Activated CD8-positive, alpha-beta T cell treated with anti-CD3 and anti-CD28 coated beads, Interleukin-2, amount 10 ng/mL, durations not matched to agents 7 days and 5 days (primary cell): ENCODE data around the gene CRADD. TPM values are rescaled to one million over a fixed set of nuclear protein-coding genes. Genes with fewer than 3 reads are reported as not detected.
"Not testable (repeated sequence)": the region's sequence is repeated elsewhere in the genome, so short reads cannot be mapped to it uniquely, and the experiment has no call there.

Source experiments
- ATAC-seq: fragments of 150-1000 bp; cut with Tn5 transposase; one replicate; pipeline ENCODE4 v1.10.0; 2021; ENCODE audit warnings: moderate library complexity
- CTCF ChIA-PET: fragments of 350-600 bp; sonication (Branson Sonifier 250); formaldehyde crosslinking; loops from one replicate; lab custom pipeline; 2021; ENCODE audit warnings: antibody characterized with exemption; lab: Charles Lee
- POLR2A ChIA-PET: fragments of 350-600 bp; sonication (Branson Sonifier 250); formaldehyde crosslinking; loops from one replicate; lab custom pipeline; 2021; ENCODE audit warnings: antibody characterized with exemption; lab: Charles Lee
- DNase-seq: peaks from one replicate; pipeline ENCODE4 v3.0.0-alpha.2; 2020
- H3K27ac Mint-ChIP-seq: one replicate; pipeline ENCODE4 v1.8.0; 2021; ENCODE audit warnings: mild to moderate bottlenecking, mixed read lengths
- H3K27me3 Mint-ChIP-seq: one replicate; pipeline ENCODE4 v1.8.0; 2021; ENCODE audit warnings: low read depth, mixed read lengths
- H3K36me3 Mint-ChIP-seq: one replicate; pipeline ENCODE4 v1.8.0; 2021; ENCODE audit warnings: low read depth, mixed read lengths
- H3K4me1 Mint-ChIP-seq: one replicate; pipeline ENCODE4 v1.8.0; 2021; ENCODE audit warnings: low read depth, mixed read lengths
- H3K4me3 Mint-ChIP-seq: one replicate; pipeline ENCODE4 v1.8.0; 2021; ENCODE audit warnings: mild to moderate bottlenecking, mixed read lengths
- H3K9me3 Mint-ChIP-seq: one replicate; pipeline ENCODE4 v1.8.0; 2022; ENCODE audit warnings: mixed read lengths; ENCODE audit not compliant: insufficient read depth
- total RNA-seq, 2 experiments: library from RNA; stranded (reverse); gene quantifications; one replicate each; pipeline ENCODE4 v1.2.3, GENCODE V29; 2021

CRADD gene
- total RNA-seq, 2 experiments from 2014 or later: 10.8 to 14.6 TPM

- peaks cover 3% of the 10 kb centered on the region for H3K27me3 Mint-ChIP-seq
- DNase-seq (no peak), ATAC-seq (no peak)
- H3K4me1 Mint-ChIP-seq: peaks cover 10% of the 10 kb centered on the region
- no peak overlapping the region for H3K27ac Mint-ChIP-seq
- no peak overlapping the region for H3K4me3 Mint-ChIP-seq
- peaks cover 12% of the 10 kb centered on the region for H3K9me3 Mint-ChIP-seq
- CTCF ChIA-PET: no interaction called here
- H3K36me3 Mint-ChIP-seq: peaks cover 8% of the 10 kb centered on the region
- POLR2A ChIA-PET: no interaction called here
These were observed 244.3 kb downstream of the CRADD start for GRCh38 chr12:93921521-93921920.

DNA sequence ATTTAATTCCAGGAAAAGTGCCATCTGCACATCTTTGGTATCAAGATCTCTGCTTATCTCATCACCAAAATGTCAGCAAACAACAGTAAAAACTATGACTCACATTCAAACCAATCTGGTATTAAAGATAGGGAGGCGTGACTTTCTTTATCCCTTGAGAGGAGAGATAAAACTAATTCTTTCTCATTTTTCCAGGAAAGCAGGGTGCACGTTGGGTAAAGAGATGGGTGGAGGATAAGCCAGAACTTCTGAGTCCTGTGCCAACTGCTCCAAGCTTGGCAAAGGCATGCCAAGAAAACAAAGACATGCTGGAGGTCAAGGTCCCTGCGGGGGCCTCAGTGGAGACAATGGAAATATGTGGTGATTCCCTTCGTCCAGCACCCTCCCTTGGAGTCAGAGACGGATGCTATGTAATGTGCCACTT is 245.4 kb downstream of the CRADD start:
- Mint-ChIP-seq H3K27me3 (peaks cover 3% of the 10 kb centered on the region), H3K9me3 (peaks cover 14% of the 10 kb centered on the region), H3K4me1 (peaks cover 10% of the 10 kb centered on the region), H3K27ac (no peak overlapping the region), H3K36me3 (peaks cover 8% of the 10 kb centered on the region), H3K4me3 (no peak overlapping the region)
- CTCF ChIA-PET: interaction anchor here (1.2 kb wide), 1 partner anchor 178 kb away, joined by 3 read pairs; no protein-coding TSS in a partner anchor
- POLR2A ChIA-PET: no interaction called here
- DNase-seq (no peak), ATAC-seq (no peak)

GRCh38 chr12:93924367-93924766 is 247.2 kb downstream of the CRADD start:
- Mint-ChIP-seq H3K27me3 (peaks cover 3% of the 10 kb centered on the region), H3K27ac (no peak overlapping the region), H3K4me3 (no peak overlapping the region), H3K9me3 (peaks cover 14% of the 10 kb centered on the region), H3K36me3 (peaks cover 8% of the 10 kb centered on the region), H3K4me1 (peaks cover 10% of the 10 kb centered on the region)
- ATAC-seq: no peak
- POLR2A ChIA-PET: no interaction called here
- CTCF ChIA-PET: interaction anchor here (2.1 kb wide), 1 partner anchor 177 kb away, joined by 9 read pairs; no protein-coding TSS in a partner anchor
- DNase-seq: no peak

DNA sequence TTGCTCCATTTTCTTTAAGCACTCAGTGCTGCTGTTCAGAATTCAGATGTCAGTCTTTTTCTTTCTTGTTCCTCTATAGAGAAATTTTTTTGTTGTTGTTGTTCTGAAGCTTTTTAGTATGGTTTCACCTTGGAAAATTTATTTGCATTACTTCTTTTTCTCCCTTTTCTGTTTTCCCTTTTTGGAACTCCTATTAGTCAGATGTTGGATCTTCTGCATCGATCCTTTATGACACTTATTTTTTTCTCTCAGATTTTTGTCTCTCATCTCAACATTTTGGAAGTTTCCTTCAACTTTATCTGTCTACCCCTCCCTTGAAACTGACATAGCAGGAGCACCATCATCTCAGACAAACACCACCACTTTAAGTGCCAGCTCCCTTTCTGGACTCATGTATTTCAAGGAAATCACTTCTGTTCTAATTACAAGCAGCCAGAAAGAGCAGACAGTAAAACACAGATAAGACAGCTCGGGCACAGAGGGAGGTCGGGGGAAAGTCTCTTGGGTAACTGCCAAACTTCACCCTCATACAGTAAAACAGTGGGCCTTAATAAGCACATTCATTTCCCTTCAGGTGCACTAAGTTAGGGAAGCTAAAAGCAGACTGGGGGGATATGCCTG is 248.5 kb downstream of the CRADD start:
- ChIA-PET CTCF (interaction anchor here (2.1 kb wide), 1 partner anchor 176 kb away, joined by 9 read pairs; no protein-coding TSS in a partner anchor), POLR2A (no interaction called here)
- H3K9me3 Mint-ChIP-seq: peaks cover 14% of the 10 kb centered on the region
- no peak for DNase-seq
- no peak overlapping the region for H3K4me3 Mint-ChIP-seq
- H3K27me3 Mint-ChIP-seq: peaks cover 3% of the 10 kb centered on the region
- no peak overlapping the region for H3K27ac Mint-ChIP-seq
- H3K4me1 Mint-ChIP-seq: peaks cover 10% of the 10 kb centered on the region
- no peak for ATAC-seq
- peaks cover 8% of the 10 kb centered on the region for H3K36me3 Mint-ChIP-seq

GRCh38 chr12:93926237-93926636 is 249.1 kb downstream of the CRADD start:
- Mint-ChIP-seq H3K27me3 (peaks cover 3% of the 10 kb centered on the region), H3K36me3 (peaks cover 8% of the 10 kb centered on the region), H3K4me1 (peaks cover 10% of the 10 kb centered on the region), H3K9me3 (peaks cover 14% of the 10 kb centered on the region), H3K4me3 (no peak overlapping the region), H3K27ac (no peak overlapping the region)
- DNase-seq (no peak), ATAC-seq (no peak)
- ChIA-PET POLR2A (interaction anchor here (0.6 to 0.7 kb wide), 2 partner anchors 38 to 142 kb away, joined by 3 to 4 read pairs; no protein-coding TSS in a partner anchor), CTCF (no interaction called here)

DNA sequence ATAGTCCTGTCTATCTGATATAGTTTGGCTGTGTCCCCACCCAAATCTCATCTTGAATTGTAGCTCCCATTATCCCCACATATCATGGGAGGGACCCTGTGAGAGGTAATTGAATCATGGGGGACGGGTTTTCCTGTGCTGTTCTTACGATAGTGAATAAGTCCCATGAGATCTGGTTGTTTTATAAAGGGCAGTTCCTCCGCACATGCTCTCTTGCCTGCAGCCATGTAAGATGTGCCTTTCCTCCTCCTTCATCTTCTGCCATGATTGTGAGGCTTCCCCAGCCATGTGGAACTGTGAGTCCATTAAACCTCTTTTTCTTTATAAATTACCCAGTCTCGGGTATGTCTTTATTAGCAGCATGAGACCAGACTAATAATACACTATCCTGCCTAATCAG is 251.9 kb downstream of the CRADD start:
- H3K36me3 Mint-ChIP-seq, H3K4me3 Mint-ChIP-seq, H3K27me3 Mint-ChIP-seq, POLR2A ChIA-PET, ATAC-seq, H3K4me1 Mint-ChIP-seq, DNase-seq, H3K27ac Mint-ChIP-seq, CTCF ChIA-PET: not testable (repeated sequence)
- peaks cover 14% of the 10 kb centered on the region for H3K9me3 Mint-ChIP-seq

- Mint-ChIP-seq H3K9me3 (peaks cover 3% of the 10 kb centered on the region), H3K4me3 (no peak overlapping the region), H3K27me3 (no peaks in the 10 kb centered on the region), H3K27ac (no peak overlapping the region), H3K36me3 (no peaks in the 10 kb centered on the region), H3K4me1 (no peaks in the 10 kb centered on the region)
- DNase-seq (no peak), ATAC-seq (no peak)
- ChIA-PET CTCF (no interaction called here), POLR2A (no interaction called here)
These were observed 260.6 kb downstream of the CRADD start for GRCh38 chr12:93937812-93938211.

DNA sequence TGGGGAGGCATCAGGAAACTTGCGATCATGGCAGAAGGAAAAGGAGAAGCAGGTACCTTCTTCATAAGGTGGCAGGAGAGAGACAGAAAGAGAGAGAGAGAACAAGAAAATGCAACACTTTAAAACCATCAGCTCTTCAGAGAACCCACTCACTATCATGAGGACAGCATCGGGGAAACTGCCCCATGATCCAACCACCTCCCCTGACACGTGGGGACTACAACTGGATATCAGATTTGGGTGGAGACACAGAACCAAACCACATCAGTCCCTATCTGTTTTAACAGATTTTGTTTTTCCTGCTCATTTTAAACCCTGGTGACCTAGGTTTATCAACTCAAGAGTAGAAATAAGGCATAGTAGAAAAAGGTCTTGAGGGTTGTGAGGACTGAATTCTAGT is 261.1 kb downstream of the CRADD start:
- H3K4me1 Mint-ChIP-seq: no peaks in the 10 kb centered on the region
- CTCF ChIA-PET: no interaction called here
- ATAC-seq (no peak), DNase-seq (no peak)
- no peak overlapping the region for H3K27ac Mint-ChIP-seq
- H3K4me3 Mint-ChIP-seq: no peak overlapping the region
- no peaks in the 10 kb centered on the region for H3K27me3 Mint-ChIP-seq
- H3K9me3 Mint-ChIP-seq: peaks cover 3% of the 10 kb centered on the region
- H3K36me3 Mint-ChIP-seq: no peaks in the 10 kb centered on the region
- POLR2A ChIA-PET: no interaction called here

- ATAC-seq (no peak), DNase-seq (no peak)
- Mint-ChIP-seq H3K4me1 (no peaks in the 10 kb centered on the region), H3K9me3 (peaks cover 3% of the 10 kb centered on the region), H3K4me3 (no peak overlapping the region), H3K27ac (no peak overlapping the region), H3K36me3 (no peaks in the 10 kb centered on the region), H3K27me3 (no peaks in the 10 kb centered on the region)
- ChIA-PET CTCF (interaction anchor here (1.2 kb wide), 1 partner anchor 13 kb away, joined by 3 read pairs; no protein-coding TSS in a partner anchor), POLR2A (no interaction called here)
These were observed 261.8 kb downstream of the CRADD start for GRCh38 chr12:93938931-93939330.

GRCh38 chr12:93939641-93940325 is 262.6 kb downstream of the CRADD start:
- no peak overlapping the region for H3K27ac Mint-ChIP-seq
- no peaks in the 10 kb centered on the region for H3K4me1 Mint-ChIP-seq
- ChIA-PET POLR2A (no interaction called here), CTCF (interaction anchor here (1.2 kb wide), 1 partner anchor 12 kb away, joined by 3 read pairs; no protein-coding TSS in a partner anchor)
- peaks cover 3% of the 10 kb centered on the region for H3K27me3 Mint-ChIP-seq
- DNase-seq: no peak
- ATAC-seq: no peak
- H3K36me3 Mint-ChIP-seq: no peaks in the 10 kb centered on the region
- no peak overlapping the region for H3K4me3 Mint-ChIP-seq
- peaks cover 3% of the 10 kb centered on the region for H3K9me3 Mint-ChIP-seq

GRCh38 chr12:93943780-93944179 is 266.6 kb downstream of the CRADD start:
- Mint-ChIP-seq H3K27ac (no peak overlapping the region), H3K4me3 (no peak overlapping the region), H3K36me3 (no peaks in the 10 kb centered on the region), H3K9me3 (peaks cover 4% of the 10 kb centered on the region), H3K27me3 (peaks cover 18% of the 10 kb centered on the region), H3K4me1 (no peaks in the 10 kb centered on the region)
- ChIA-PET POLR2A (no interaction called here), CTCF (no interaction called here)
- DNase-seq (no peak), ATAC-seq (no peak)

DNA sequence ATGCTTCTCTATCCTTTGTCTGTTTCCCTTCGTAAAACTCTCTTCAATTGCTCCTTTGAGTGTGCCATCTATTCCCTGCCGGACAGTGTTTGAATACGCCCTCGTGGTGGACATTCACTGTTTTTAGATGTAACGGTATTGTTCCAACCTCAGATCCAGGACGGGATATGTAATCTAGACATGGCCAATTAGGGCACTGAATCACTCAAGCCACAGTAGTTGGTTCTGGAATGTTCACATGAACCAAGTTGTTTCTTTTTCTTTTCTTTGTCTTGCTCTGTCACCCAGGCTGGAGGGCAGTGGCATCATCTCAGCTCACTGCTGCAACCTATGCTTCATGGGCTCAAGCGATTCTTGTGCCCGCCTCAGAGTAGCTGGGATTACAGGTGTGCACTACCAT is 267.0 kb downstream of the CRADD start:
- DNase-seq (no peak), ATAC-seq (no peak)
- Mint-ChIP-seq H3K4me3 (no peak overlapping the region), H3K27me3 (peaks cover 18% of the 10 kb centered on the region), H3K4me1 (no peaks in the 10 kb centered on the region), H3K36me3 (no peaks in the 10 kb centered on the region), H3K9me3 (peaks cover 6% of the 10 kb centered on the region), H3K27ac (no peak overlapping the region)
- ChIA-PET CTCF (no interaction called here), POLR2A (no interaction called here)
